Right ventricle myocardium superior (tissue), 1 donor: Measurements from ENCODE around the gene TMEM121. TPM values are rescaled to one million over a fixed set of nuclear protein-coding genes. Genes with fewer than 3 reads are reported as not detected.
A peak's percentile ranks its signal among the peaks of the same experiment; 100 is the strongest.
"Not testable (repeated sequence)": the region's sequence is repeated elsewhere in the genome, so short reads cannot be mapped to it uniquely, and the experiment has no call there.

ENCODE experiments used
- ATAC-seq: fragments of 200-7000 bp; cut with Tn5 transposase; one replicate; pipeline ENCODE4 v1.9.1; 2020; ENCODE audit warnings: mild to moderate bottlenecking; ENCODE audit not compliant: poor library complexity
- DNase-seq: peaks from one replicate; pipeline ENCODE4 v3.0.0-alpha.2; 2020
- intact Hi-C: fragments of 100-400 bp; cut with DNase I; formaldehyde crosslinking; loops from one replicate; pipeline ENCODE4 v1.11.2; 2022
- total RNA-seq: library from RNA; stranded (reverse); fragmentation: NEBNext Ultra II Directional; extraction: Animal tissue kit (Norgen Biotek cat#: 25700); gene quantifications from one replicate; pipeline ENCODE4 v1.2.1, GENCODE V29; 2021
- donor health status: DM: no; HTN: yes; CAD: no; lungs with severe emphysema.

Gene TMEM121
- total RNA-seq, 1 donor from 2014 or later: 3.1 TPM

DNA sequence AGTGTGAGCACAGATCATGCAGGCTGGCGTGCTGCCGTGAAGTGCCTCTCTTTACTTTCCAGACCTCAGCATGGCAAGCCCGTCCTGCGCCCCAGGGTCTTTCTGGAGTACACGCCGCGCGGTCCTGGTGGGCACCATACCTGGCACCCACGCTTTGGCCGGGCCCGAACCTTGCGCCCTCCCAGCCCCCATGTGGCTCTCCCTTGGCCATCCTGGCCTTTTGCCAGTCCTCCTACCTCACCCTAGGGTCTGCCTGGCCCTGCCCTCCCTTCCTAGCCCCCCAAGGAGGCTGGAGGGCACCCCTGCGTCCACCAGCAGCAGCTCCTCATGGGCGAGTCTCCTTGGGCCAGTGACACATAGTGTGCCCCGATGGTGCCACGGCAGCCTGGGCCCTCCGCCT, 48.0 kb downstream of the TMEM121 start:
- intact Hi-C loops, ATAC-seq, DNase-seq: not testable (repeated sequence)

DNA sequence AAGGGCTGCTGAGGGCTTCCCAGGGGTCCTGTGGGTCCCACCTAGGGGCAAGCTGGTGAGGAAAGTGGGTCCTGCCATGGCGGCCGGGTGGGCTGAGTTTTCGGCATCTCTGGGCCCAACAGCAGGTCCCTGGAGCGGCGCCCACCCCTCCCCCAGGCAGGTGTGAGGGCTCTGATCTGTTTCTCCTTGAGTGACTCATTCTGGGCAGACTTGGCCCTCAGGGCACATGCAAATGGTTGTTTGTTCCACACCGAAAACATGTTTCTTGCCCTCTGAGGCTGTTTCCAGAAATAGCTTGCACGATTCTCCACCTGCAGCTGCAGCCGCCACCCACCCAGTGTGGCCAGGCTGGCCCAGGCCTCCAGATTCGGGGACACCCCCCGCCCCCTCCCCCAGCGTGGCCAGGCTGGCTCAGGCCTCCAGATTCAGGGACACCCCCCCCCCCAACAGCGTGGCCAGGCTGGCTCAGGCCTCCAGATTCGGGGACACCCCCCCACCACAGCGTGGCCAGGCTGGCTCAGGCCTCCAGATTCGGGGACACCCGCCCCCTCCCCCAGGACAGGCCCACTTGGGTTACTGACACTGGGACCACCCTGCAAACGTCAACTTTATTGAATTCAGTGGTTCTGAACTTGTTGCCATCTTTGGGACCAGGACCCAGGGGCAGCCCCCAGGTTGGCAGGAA, 48.8 kb downstream of the TMEM121 start:
- intact Hi-C loops, DNase-seq, ATAC-seq: not testable (repeated sequence)

DNA sequence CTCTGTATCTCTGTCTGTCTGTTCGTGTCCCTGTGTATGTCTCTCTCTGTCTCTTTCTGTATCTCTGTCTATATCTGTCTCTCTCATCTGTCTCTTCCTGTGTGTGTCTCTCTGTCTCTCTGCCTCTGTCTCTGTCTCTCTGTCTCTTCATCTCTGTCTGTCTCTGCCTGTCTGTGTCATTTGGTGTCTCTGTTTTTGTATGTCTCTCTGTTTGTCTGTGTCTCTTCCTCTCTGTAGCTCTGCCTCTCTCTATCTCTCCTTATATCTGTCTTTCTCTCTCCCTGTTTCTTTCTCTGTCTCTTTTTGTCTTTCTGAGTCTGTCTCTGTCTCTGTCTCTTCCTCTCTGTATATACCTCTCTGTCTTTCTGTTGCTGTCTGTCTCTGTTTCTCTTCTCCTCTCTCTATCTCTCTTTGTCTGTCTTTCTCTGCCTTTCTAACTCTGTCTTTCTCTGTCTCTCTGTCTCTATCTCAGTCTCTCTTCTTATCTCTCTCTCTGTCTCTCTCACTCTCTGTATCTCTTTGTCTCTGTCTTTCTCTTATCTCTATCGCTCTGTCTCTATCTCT, 50.2 kb downstream of the TMEM121 start:
- intact Hi-C loops: no loop called here
- no peak for ATAC-seq
- DNase-seq: no peak

DNA sequence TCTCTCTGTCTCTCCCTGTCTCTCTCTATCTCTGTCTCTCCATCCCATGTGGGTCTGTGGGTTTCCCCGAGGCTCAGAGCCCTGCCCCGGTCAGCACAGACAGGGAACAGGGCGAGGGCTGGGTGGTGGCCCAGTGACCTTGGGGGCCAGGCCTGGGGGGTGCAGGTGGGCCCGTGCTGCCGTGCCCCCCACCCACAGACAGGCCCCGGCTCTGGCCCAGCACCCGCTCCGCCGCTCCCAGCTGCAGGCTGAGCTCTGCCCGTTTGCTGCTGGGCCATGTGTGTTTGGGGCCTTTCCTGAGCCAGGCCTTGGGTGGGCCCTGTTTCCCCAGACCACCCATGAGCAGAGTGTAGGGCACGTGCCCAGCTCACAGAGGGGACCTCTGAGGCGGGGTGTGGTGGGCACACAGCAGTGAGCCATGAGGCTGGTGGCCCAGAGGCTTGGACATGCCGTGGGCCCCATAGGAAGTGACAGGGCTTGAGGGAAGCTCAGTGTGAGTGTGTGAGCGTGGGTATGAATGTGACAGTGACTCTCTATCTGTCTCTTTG, 51.0 kb downstream of the TMEM121 start:
- ATAC-seq (no peak), DNase-seq (no peak)
- intact Hi-C loops: no loop called here

GRCh38 chr14:105578070-105578469, 51.7 kb downstream of the TMEM121 start:
- intact Hi-C loops: no loop called here
- DNase-seq (no peak), ATAC-seq (no peak)

GRCh38 chr14:105579221-105579620, 52.8 kb downstream of the TMEM121 start:
- intact Hi-C loops, DNase-seq: not testable (repeated sequence)
- ATAC-seq: peak; percentile 69

Other genes with a start within 250 kb of the TMEM121 start
- gene BRF1, start 225.6 kb upstream of the TMEM121 start, total RNA-seq: 17.5 TPM
- gene PACS2, start 211.8 kb upstream of the TMEM121 start, total RNA-seq: 66.8 TPM
- gene TEX22, start 128.0 kb upstream of the TMEM121 start, total RNA-seq: 1.9 TPM
- gene MTA1, start 106.8 kb upstream of the TMEM121 start, total RNA-seq: 191 TPM
- 1,011 TPM for gene CRIP2, start 51.8 kb upstream of the TMEM121 start, total RNA-seq
- 71.8 TPM for gene CRIP1, start 39.7 kb upstream of the TMEM121 start, total RNA-seq
- 6.2 TPM for gene TEDC1, start 35.3 kb upstream of the TMEM121 start, total RNA-seq